WTC11 (cell line): ENCODE measurements around the gene SPTB. TPM values are rescaled to one million over a fixed set of nuclear protein-coding genes. Genes with fewer than 3 reads are reported as not detected.

Experiments used
- ATAC-seq: fragments of 200-7000 bp; cut with Tn5 transposase; 2 replicates; pipeline ENCODE4 v1.10.0; 2021; ENCODE audit warnings: mild to moderate bottlenecking, moderate library complexity
- CTCF ChIA-PET: fragments of 300-600 bp; sonication (Branson Sonifier 250); formaldehyde crosslinking; loops from one replicate; lab custom pipeline; 2021; ENCODE audit warnings: antibody characterized with exemption; lab: Charles Lee
- POLR2A ChIA-PET: fragments of 350-600 bp; sonication (Branson Sonifier 250); formaldehyde crosslinking; loops from one replicate; lab custom pipeline; 2021; ENCODE audit warnings: antibody characterized with exemption; lab: Charles Lee
- DNase-seq: peaks from one replicate; pipeline ENCODE4 v3.0.0; 2021; ENCODE audit warnings: low spot score
- H3K27ac Mint-ChIP-seq: 2 replicates; pipeline ENCODE4 v1.8.0; 2021; ENCODE audit warnings: mixed read lengths
- H3K27me3 Mint-ChIP-seq: 2 replicates; pipeline ENCODE4 v1.8.0; 2021; ENCODE audit warnings: low read depth, mild to moderate bottlenecking, moderate library complexity, mixed read lengths
- H3K36me3 Mint-ChIP-seq: 2 replicates; pipeline ENCODE4 v1.8.0; 2021; ENCODE audit warnings: mixed read lengths
- H3K4me1 Mint-ChIP-seq: 2 replicates; pipeline ENCODE4 v1.8.0; 2022; ENCODE audit warnings: mixed read lengths
- H3K4me3 Mint-ChIP-seq: 2 replicates; pipeline ENCODE4 v1.8.0; 2021; ENCODE audit warnings: mild to moderate bottlenecking, moderate library complexity, mixed read lengths
- H3K9me3 Mint-ChIP-seq: 2 replicates; pipeline ENCODE4 v1.8.0; 2021; ENCODE audit warnings: mixed read lengths
- AR ChIP-seq: fragments of 250-450 bp; sonication (Bioruptor Pico); IDR thresholded peaks from 2 replicates; pipeline ENCODE4 v1.9.0; 2021; ENCODE audit warnings: mild to moderate bottlenecking
- ARID4B ChIP-seq: sonication (generic); formaldehyde crosslinking; IDR thresholded peaks from 2 replicates; pipeline ENCODE4 v1.8.0; 2023; ENCODE audit warnings: missing genetic modification reagents, mild to moderate bottlenecking, borderline replicate concordance
- ATF2 ChIP-seq: sonication (generic); formaldehyde crosslinking; IDR thresholded peaks from 2 replicates; pipeline ENCODE4 v1.8.1; 2022; ENCODE audit warnings: low read depth, missing genetic modification reagents, borderline replicate concordance
- CREB1 ChIP-seq: sonication (generic); formaldehyde crosslinking; IDR thresholded peaks from 2 replicates; pipeline ENCODE4 v1.8.0; 2023; ENCODE audit warnings: mild to moderate bottlenecking, missing genetic modification reagents
- CREM ChIP-seq: sonication (generic); formaldehyde crosslinking; IDR thresholded peaks from 2 replicates; pipeline ENCODE4 v1.8.1; 2022; ENCODE audit warnings: mild to moderate bottlenecking, missing genetic modification reagents, moderate library complexity
- ETV6 ChIP-seq: sonication (generic); formaldehyde crosslinking; IDR thresholded peaks from 2 replicates; pipeline ENCODE4 v1.8.1; 2022; ENCODE audit warnings: mild to moderate bottlenecking, missing genetic modification reagents
- FOXK1 ChIP-seq: sonication (generic); formaldehyde crosslinking; IDR thresholded peaks from 2 replicates; pipeline ENCODE4 v1.8.0; 2022; ENCODE audit warnings: mild to moderate bottlenecking, moderate library complexity, missing genetic modification reagents
- HMGXB4 ChIP-seq: sonication (generic); formaldehyde crosslinking; IDR thresholded peaks from 2 replicates; pipeline ENCODE4 v1.8.1; 2023; ENCODE audit warnings: mild to moderate bottlenecking, moderate library complexity, missing genetic modification reagents
- IRF2 ChIP-seq: sonication (generic); formaldehyde crosslinking; IDR thresholded peaks from 2 replicates; pipeline ENCODE4 v1.8.0; 2022; ENCODE audit warnings: low read depth, missing genetic modification reagents, borderline replicate concordance
- MXD4 ChIP-seq: fragments of 250-450 bp; sonication (Bioruptor Pico); IDR thresholded peaks from 2 replicates; pipeline ENCODE4 v1.8.0; 2021; ENCODE audit warnings: mild to moderate bottlenecking, moderate library complexity, borderline replicate concordance
- SP1 ChIP-seq: sonication (generic); formaldehyde crosslinking; conservative IDR thresholded peaks from 2 replicates; pipeline ENCODE4 v1.8.1; 2022; ENCODE audit warnings: missing genetic modification reagents
- TEAD1 ChIP-seq: sonication (generic); formaldehyde crosslinking; IDR thresholded peaks from 2 replicates; pipeline ENCODE4 v1.8.0; 2022; ENCODE audit warnings: mild to moderate bottlenecking, missing genetic modification reagents
- TP53 ChIP-seq: sonication (generic); formaldehyde crosslinking; IDR thresholded peaks from 2 replicates; pipeline ENCODE4 v1.8.1; 2023; ENCODE audit warnings: mild to moderate bottlenecking, missing genetic modification reagents
- ZBTB43 ChIP-seq: sonication (generic); formaldehyde crosslinking; IDR thresholded peaks from 2 replicates; pipeline ENCODE4 v1.8.1; 2023; ENCODE audit warnings: mild to moderate bottlenecking, missing genetic modification reagents
- ZNF121 ChIP-seq: sonication (generic); formaldehyde crosslinking; IDR thresholded peaks from 2 replicates; pipeline ENCODE4 v1.8.0; 2023; ENCODE audit warnings: missing genetic modification reagents
- ZNF219 ChIP-seq: sonication (generic); formaldehyde crosslinking; IDR thresholded peaks from 2 replicates; pipeline ENCODE4 v1.8.0; 2023; ENCODE audit warnings: missing genetic modification reagents, mild to moderate bottlenecking, borderline replicate concordance
- ZNF263 ChIP-seq: sonication (generic); formaldehyde crosslinking; IDR thresholded peaks from 2 replicates; pipeline ENCODE4 v1.8.1; 2022; ENCODE audit warnings: low read depth, mild to moderate bottlenecking, moderate library complexity, missing genetic modification reagents
- ZNF425 ChIP-seq: fragments of 250-450 bp; sonication (Bioruptor Pico); conservative IDR thresholded peaks from 2 replicates; pipeline ENCODE4 v1.9.0; 2021; ENCODE audit warnings: mild to moderate bottlenecking
- total RNA-seq: library from RNA; stranded (reverse); gene quantifications from 3 replicates; pipeline ENCODE4 v1.2.3, GENCODE V29; 2021

Gene SPTB
- total RNA-seq, 1 experiment from 2014 or later: 3.2 TPM

- H3K9me3 Mint-ChIP-seq: no peaks in the 10 kb centered on the region
- no peaks in the 10 kb centered on the region for H3K36me3 Mint-ChIP-seq
- TF ChIP-seq SP1 (peak; percentile 55; the same call in 1 of the 2 replicates), ETV6 (CRISPR knock-in tag) (0 out of 2 replicates have a peak, but pooled peaks have one; percentile 49), TEAD1 (CRISPR knock-in tag) (peak; percentile 50; the same call in 1 of the 2 replicates), ZBTB43 (CRISPR knock-in tag) (peak; percentile 58; the same call in 1 of the 2 replicates), ZNF425 (CRISPR knock-in tag) (no peak)
- H3K4me3 Mint-ChIP-seq: peak overlapping the region; percentile 47
- CTCF ChIA-PET: interaction anchor here (0.9 to 1.8 kb wide), 3 partner anchors 15 to 61 kb away, joined by 3 to 9 read pairs (median 3); no protein-coding TSS in a partner anchor
- peak; percentile 10 for ATAC-seq
- H3K4me1 Mint-ChIP-seq: peaks cover 71% of the 10 kb centered on the region
- H3K27ac Mint-ChIP-seq: peak overlapping the region; percentile 93
- no peak for DNase-seq
- no peaks in the 10 kb centered on the region for H3K27me3 Mint-ChIP-seq
- POLR2A ChIA-PET: no interaction called here
Observed at GRCh38 chr14:64701660-64702059, 178.0 kb downstream of the SPTB start.

GRCh38 chr14:64700894-64701293 is 178.8 kb downstream of the SPTB start:
- no peaks in the 10 kb centered on the region for H3K36me3 Mint-ChIP-seq
- peak overlapping the region; percentile 93 for H3K27ac Mint-ChIP-seq
- peaks cover 67% of the 10 kb centered on the region for H3K4me1 Mint-ChIP-seq
- TF ChIP-seq TP53 (CRISPR knock-in tag) (no peak), HMGXB4 (CRISPR knock-in tag) (no peak), FOXK1 (no peak)
- DNase-seq (no peak), ATAC-seq (no peak)
- H3K27me3 Mint-ChIP-seq: no peaks in the 10 kb centered on the region
- CTCF ChIA-PET: interaction anchor here (1.6 kb wide), 1 partner anchor 29 kb away, joined by 3 read pairs; no protein-coding TSS in a partner anchor
- POLR2A ChIA-PET: no interaction called here
- no peaks in the 10 kb centered on the region for H3K9me3 Mint-ChIP-seq
- H3K4me3 Mint-ChIP-seq: peak overlapping the region; percentile 47; the same call in 1 of the 2 replicates

- Mint-ChIP-seq H3K36me3 (no peaks in the 10 kb centered on the region), H3K9me3 (no peaks in the 10 kb centered on the region), H3K27ac (peak overlapping the region; percentile 23), H3K4me3 (no peak overlapping the region), H3K27me3 (no peaks in the 10 kb centered on the region), H3K4me1 (peaks cover 61% of the 10 kb centered on the region)
- ChIA-PET CTCF (interaction anchor here (3.1 kb wide), 1 partner anchor 64 kb away, joined by 11 read pairs; no protein-coding TSS in a partner anchor), POLR2A (no interaction called here)
- DNase-seq: no peak
- no peak for ATAC-seq
- TF ChIP-seq CREB1 (CRISPR knock-in tag) (no peak), SP1 (no peak), IRF2 (CRISPR knock-in tag) (no peak), ARID4B (CRISPR knock-in tag) (no peak), ZNF263 (CRISPR knock-in tag) (no peak), CREM (CRISPR knock-in tag) (no peak), ZNF121 (CRISPR knock-in tag) (no peak), ZNF219 (CRISPR knock-in tag) (no peak), MXD4 (CRISPR knock-in tag) (no peak), AR (CRISPR knock-in tag) (no peak), ATF2 (CRISPR knock-in tag) (no peak)
Observed at GRCh38 chr14:64700290-64700689, 179.4 kb downstream of the SPTB start.
